GM23338 (cell line): ENCODE measurements around the gene BPIFB6. TPM values are rescaled to one million over a fixed set of nuclear protein-coding genes. Genes with fewer than 3 reads are reported as not detected.

Experiments used
- ATAC-seq: fragments of 200-7000 bp; cut with Tn5 transposase; 3 replicates; pipeline ENCODE4 v1.9.1; 2020
- DNase-seq: peaks from one replicate; pipeline ENCODE4 v3.0.0-alpha.2; 2015; ENCODE audit warnings: low spot score
- H2AFZ ChIP-seq: fragments of 200-600 bp; sonication (generic); 2 replicates; pipeline ENCODE4 v1.8.0; 2016; ENCODE audit warnings: antibody characterized with exemption, mild to moderate bottlenecking, moderate library complexity
- H3F3A ChIP-seq: fragments of 200-600 bp; sonication (generic); replicated peaks from 2 replicates; pipeline ENCODE4 v1.8.0; 2017; ENCODE audit warnings: antibody characterized with exemption, mixed run types, low read depth
- H3K27ac ChIP-seq: fragments of 200-600 bp; sonication (generic); 2 replicates; pipeline ENCODE4 v1.6.1; 2016; ENCODE audit warnings: low read depth
- H3K27me3 ChIP-seq: fragments of 200-600 bp; sonication (generic); 2 replicates; pipeline ENCODE4 v1.8.0; 2016; ENCODE audit warnings: mild to moderate bottlenecking, mixed run types, moderate library complexity; ENCODE audit not compliant: insufficient read depth
- H3K36me3 ChIP-seq: fragments of 200-600 bp; sonication (generic); 2 replicates; pipeline ENCODE4 v1.8.0; 2016; ENCODE audit warnings: mild to moderate bottlenecking; ENCODE audit not compliant: insufficient read depth
- H3K4me1 ChIP-seq: fragments of 200-600 bp; sonication (generic); 2 replicates; pipeline ENCODE4 v1.8.0; 2016; ENCODE audit warnings: mild to moderate bottlenecking, moderate library complexity; ENCODE audit not compliant: insufficient read depth
- H3K4me2 ChIP-seq: fragments of 200-600 bp; sonication (generic); 2 replicates; pipeline ENCODE4 v1.7.1; 2017; ENCODE audit warnings: mixed run types
- H3K4me3 ChIP-seq: fragments of 200-600 bp; sonication (generic); 2 replicates; pipeline ENCODE4 v1.6.1; 2016; ENCODE audit warnings: mixed run types
- H3K79me2 ChIP-seq: fragments of 200-600 bp; sonication (generic); replicated peaks from 2 replicates; pipeline ENCODE4 v1.8.0; 2017; ENCODE audit warnings: mild to moderate bottlenecking; ENCODE audit not compliant: insufficient read depth
- H3K9me2 ChIP-seq: fragments of 200-600 bp; sonication (generic); 2 replicates; pipeline ENCODE4 v1.8.0; 2017; ENCODE audit not compliant: insufficient read depth
- H4K20me1 ChIP-seq: fragments of 200-600 bp; sonication (generic); replicated peaks from 2 replicates; pipeline ENCODE4 v1.8.0; 2017; ENCODE audit warnings: mild to moderate bottlenecking; ENCODE audit not compliant: insufficient read depth
- H3K27ac Mint-ChIP-seq: 2 replicates; pipeline ENCODE4 v1.8.0; 2020; ENCODE audit warnings: inconsistent platforms, mild to moderate bottlenecking, moderate library complexity, mixed read lengths
- H3K27me3 Mint-ChIP-seq: 3 replicates; pipeline ENCODE4 v1.8.0; 2022; ENCODE audit warnings: low read depth, mild to moderate bottlenecking, moderate library complexity, mixed read lengths, inconsistent platforms; ENCODE audit not compliant: insufficient read depth, poor library complexity
- H3K36me3 Mint-ChIP-seq: 3 replicates; pipeline ENCODE4 v1.8.0; 2021; ENCODE audit warnings: low read depth, mild to moderate bottlenecking, inconsistent platforms, moderate library complexity, mixed read lengths
- H3K4me1 Mint-ChIP-seq: 3 replicates; pipeline ENCODE4 v1.8.0; 2020; ENCODE audit warnings: mild to moderate bottlenecking, inconsistent platforms, mixed read lengths
- H3K4me3 Mint-ChIP-seq: 3 replicates; pipeline ENCODE4 v1.8.0; 2021; ENCODE audit warnings: moderate library complexity, mild to moderate bottlenecking, inconsistent platforms, mixed read lengths
- H3K9me3 Mint-ChIP-seq: 3 replicates; pipeline ENCODE4 v1.8.0; 2020; ENCODE audit warnings: moderate library complexity, mild to moderate bottlenecking, inconsistent platforms, mixed read lengths
- CREB1 ChIP-seq: fragments of 250-450 bp; sonication (Bioruptor Pico); IDR thresholded peaks from 2 replicates; pipeline ENCODE4 v1.5.0; 2020; ENCODE audit warnings: low read depth, mild to moderate bottlenecking, moderate library complexity
- CTCF ChIP-seq, 2 experiments: fragments of 200-600 bp in 1 of 2; sonication (generic) in 1 of 2; conservative IDR thresholded peaks; 2 replicates each; pipeline versions ENCODE4 v1.5.1 to v1.6.1; 2016 to 2017; ENCODE audit warnings: antibody characterized with exemption in 2 of 2, low read depth in 2 of 2, mild to moderate bottlenecking in 2 of 2, moderate library complexity in 1 of 2
- EZH2 ChIP-seq: fragments of 200-600 bp; sonication (generic); IDR thresholded peaks from one replicate; pipeline ENCODE4 v1.8.0; 2017; ENCODE audit warnings: antibody characterized with exemption, mild to moderate bottlenecking, low read depth; ENCODE audit not compliant: unreplicated experiment
- EZH2phosphoT487 ChIP-seq: fragments of 200-600 bp; sonication (generic); IDR thresholded peaks from one replicate; pipeline ENCODE4 v1.8.1; 2018; ENCODE audit warnings: antibody characterized with exemption; ENCODE audit not compliant: unreplicated experiment
- JUNB ChIP-seq: IDR thresholded peaks from one replicate; pipeline ENCODE4 v1.6.1; 2016; ENCODE audit warnings: antibody characterized with exemption; ENCODE audit not compliant: unreplicated experiment
- NANOG ChIP-seq: IDR thresholded peaks from 2 replicates; pipeline ENCODE4 v1.6.1; 2016; ENCODE audit warnings: antibody characterized with exemption, borderline replicate concordance
- POLR2AphosphoS5 ChIP-seq: IDR thresholded peaks from 2 replicates; pipeline ENCODE4 v1.6.1; 2016; ENCODE audit warnings: antibody characterized with exemption, low read depth
- STAT1 ChIP-seq: IDR thresholded peaks from one replicate; pipeline ENCODE4 v1.6.1; 2016; ENCODE audit warnings: antibody characterized with exemption; ENCODE audit not compliant: unreplicated experiment
- ZNF114 ChIP-seq: fragments of 250-450 bp; sonication (Bioruptor Pico); IDR thresholded peaks from 2 replicates; pipeline ENCODE4 v1.5.0; 2020; ENCODE audit warnings: mild to moderate bottlenecking, moderate library complexity
- ZNF331 ChIP-seq: fragments of 250-450 bp; sonication (Bioruptor Pico); IDR thresholded peaks from 2 replicates; pipeline ENCODE4 v1.5.0; 2020; ENCODE audit warnings: low read depth, mild to moderate bottlenecking, moderate library complexity
- polyA plus RNA-seq: library from polyadenylated mRNA; unstranded; fragments of >200 nt; fragmentation: Nextera tagmentation; extraction: Ambion mirVana; gene quantifications from 2 replicates; pipeline ENCODE4 v1.2.1, GENCODE V29; 2016
- total RNA-seq: library from RNA; depleted of rRNA; stranded (reverse); fragments of >200 nt; shearing (Covaris generic); gene quantifications from 2 replicates; pipeline ENCODE4 v1.2.3, GENCODE V29; 2014
- TF ChIP-seq, protein P1 (sequence below): IDR thresholded peaks from 2 replicates; pipeline ENCODE4 v1.6.1; 2016; ENCODE audit warnings: antibody characterized with exemption
- TF ChIP-seq, protein P2 (sequence below): IDR thresholded peaks from one replicate; pipeline ENCODE4 v1.6.1; 2018; ENCODE audit warnings: antibody characterized with exemption; ENCODE audit not compliant: unreplicated experiment

BPIFB6 gene
- total and polyA plus RNA-seq, 2 experiments from 2014 or later = not detected

DNA sequence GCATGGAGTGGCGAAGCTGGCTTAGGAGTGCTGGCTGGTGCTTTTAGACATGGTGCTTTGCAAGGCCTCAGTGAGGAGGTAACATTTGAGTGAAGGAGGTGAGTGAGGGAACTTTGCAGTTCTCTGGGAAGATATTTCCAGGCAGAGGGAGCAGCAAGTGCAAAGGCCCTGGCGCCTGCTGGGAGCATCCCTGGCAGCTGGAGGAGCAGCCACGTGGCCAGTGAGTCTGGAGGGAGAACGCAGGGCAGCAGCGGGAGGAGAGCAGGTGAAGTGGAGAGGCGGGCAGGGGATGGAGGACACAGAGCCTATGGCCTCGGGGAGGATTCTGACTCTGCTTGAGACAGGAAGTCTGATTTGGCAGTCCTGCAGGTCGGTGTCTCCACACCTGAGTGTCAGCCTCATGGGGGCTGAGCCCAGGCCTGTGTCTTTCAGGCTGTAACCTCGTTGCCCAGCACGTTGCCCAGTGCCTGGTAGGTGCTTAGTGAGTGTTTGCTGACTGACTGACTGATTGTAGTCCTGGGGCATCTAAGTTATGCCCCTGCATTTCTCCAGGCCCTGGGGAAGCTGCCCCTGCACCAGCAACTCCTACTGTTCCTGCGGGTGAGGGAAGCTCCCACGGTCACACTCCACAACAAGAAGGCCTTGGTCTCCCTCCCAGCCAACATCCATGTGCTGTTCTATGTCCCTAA is 36.9 kb downstream of the BPIFB6 start (continued):
- TF ChIP-seq NANOG (no peak), POLR2AphosphoS5 (no peak), EZH2phosphoT487 (no peak), ZNF114 (CRISPR knock-in tag) (no peak), STAT1 (no peak), CREB1 (no peak), EZH2 (no peak)
- TF ChIP-seq, protein P1, sequence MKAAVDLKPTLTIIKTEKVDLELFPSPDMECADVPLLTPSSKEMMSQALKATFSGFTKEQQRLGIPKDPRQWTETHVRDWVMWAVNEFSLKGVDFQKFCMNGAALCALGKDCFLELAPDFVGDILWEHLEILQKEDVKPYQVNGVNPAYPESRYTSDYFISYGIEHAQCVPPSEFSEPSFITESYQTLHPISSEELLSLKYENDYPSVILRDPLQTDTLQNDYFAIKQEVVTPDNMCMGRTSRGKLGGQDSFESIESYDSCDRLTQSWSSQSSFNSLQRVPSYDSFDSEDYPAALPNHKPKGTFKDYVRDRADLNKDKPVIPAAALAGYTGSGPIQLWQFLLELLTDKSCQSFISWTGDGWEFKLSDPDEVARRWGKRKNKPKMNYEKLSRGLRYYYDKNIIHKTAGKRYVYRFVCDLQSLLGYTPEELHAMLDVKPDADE = no peak

DNA sequence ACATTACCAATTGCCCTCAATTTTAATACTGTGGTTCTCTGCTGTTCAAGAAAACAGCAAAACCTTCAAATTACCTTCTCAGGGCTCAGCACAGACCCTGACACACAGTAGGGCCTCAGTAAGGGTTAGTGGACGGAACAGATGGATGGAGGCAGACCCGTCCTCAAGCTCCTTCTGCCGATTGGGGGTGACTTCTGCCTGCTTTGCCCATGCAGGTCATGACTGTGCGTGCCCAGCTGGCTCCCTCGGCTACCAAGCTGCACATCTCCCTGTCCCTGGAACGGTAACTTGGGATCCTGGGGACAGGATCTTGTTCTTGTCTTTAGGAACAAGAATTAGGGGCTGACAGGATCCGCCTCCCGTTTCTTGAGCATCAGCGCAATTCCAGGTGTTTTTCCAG is 38.2 kb downstream of the BPIFB6 start:
- H3F3A ChIP-seq = no peaks in the 10 kb centered on the region
- Mint-ChIP-seq H3K4me3 (no peak overlapping the region), H3K36me3 (no peaks in the 10 kb centered on the region; the same call in 2 of the 3 replicates), H3K9me3 (no peaks in the 10 kb centered on the region), H3K27me3 (peaks cover 6% of the 10 kb centered on the region), H3K27ac (no peak overlapping the region), H3K4me1 (no peaks in the 10 kb centered on the region)
- H3K4me3 ChIP-seq = no peak overlapping the region
- no peak overlapping the region for H3K4me2 ChIP-seq
- no peak overlapping the region for H2AFZ ChIP-seq
- no peaks in the 10 kb centered on the region for H3K9me2 ChIP-seq
- H3K27ac ChIP-seq = no peak overlapping the region
- no peaks in the 10 kb centered on the region for H3K27me3 ChIP-seq
- H3K79me2 ChIP-seq = no peaks in the 10 kb centered on the region
- no peak for DNase-seq
- H4K20me1 ChIP-seq = no peaks in the 10 kb centered on the region
- H3K4me1 ChIP-seq = no peaks in the 10 kb centered on the region
- H3K36me3 ChIP-seq = no peaks in the 10 kb centered on the region
- no peak for ATAC-seq
- TF ChIP-seq CTCF (conservative IDR thresholded peaks at IDR 0.05; ENCODE audit: low read depth in 2 of 2) (no peak), ZNF331 (no peak), EZH2phosphoT487 (no peak), ZNF114 (CRISPR knock-in tag) (no peak), JUNB (no peak), NANOG (no peak)
- TF ChIP-seq, protein P1 = no peak
- TF ChIP-seq, protein P2, sequence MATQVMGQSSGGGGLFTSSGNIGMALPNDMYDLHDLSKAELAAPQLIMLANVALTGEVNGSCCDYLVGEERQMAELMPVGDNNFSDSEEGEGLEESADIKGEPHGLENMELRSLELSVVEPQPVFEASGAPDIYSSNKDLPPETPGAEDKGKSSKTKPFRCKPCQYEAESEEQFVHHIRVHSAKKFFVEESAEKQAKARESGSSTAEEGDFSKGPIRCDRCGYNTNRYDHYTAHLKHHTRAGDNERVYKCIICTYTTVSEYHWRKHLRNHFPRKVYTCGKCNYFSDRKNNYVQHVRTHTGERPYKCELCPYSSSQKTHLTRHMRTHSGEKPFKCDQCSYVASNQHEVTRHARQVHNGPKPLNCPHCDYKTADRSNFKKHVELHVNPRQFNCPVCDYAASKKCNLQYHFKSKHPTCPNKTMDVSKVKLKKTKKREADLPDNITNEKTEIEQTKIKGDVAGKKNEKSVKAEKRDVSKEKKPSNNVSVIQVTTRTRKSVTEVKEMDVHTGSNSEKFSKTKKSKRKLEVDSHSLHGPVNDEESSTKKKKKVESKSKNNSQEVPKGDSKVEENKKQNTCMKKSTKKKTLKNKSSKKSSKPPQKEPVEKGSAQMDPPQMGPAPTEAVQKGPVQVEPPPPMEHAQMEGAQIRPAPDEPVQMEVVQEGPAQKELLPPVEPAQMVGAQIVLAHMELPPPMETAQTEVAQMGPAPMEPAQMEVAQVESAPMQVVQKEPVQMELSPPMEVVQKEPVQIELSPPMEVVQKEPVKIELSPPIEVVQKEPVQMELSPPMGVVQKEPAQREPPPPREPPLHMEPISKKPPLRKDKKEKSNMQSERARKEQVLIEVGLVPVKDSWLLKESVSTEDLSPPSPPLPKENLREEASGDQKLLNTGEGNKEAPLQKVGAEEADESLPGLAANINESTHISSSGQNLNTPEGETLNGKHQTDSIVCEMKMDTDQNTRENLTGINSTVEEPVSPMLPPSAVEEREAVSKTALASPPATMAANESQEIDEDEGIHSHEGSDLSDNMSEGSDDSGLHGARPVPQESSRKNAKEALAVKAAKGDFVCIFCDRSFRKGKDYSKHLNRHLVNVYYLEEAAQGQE = no peak
